ENCODE measurements around the gene SLIT3. TPM values are rescaled to one million over a fixed set of nuclear protein-coding genes. Genes with fewer than 3 reads are reported as not detected.

Gene SLIT3
- total and polyA plus RNA-seq, 2 experiments from 2014 or later: 0.59 to 0.71 TPM

GRCh38 chr5:168676501-168676900 is 624.4 kb downstream of the SLIT3 start (continued):
- no peak for TF ChIP-seq NANOG (IDR thresholded peaks at IDR 0.05; ENCODE audit: borderline replicate concordance)
- TF ChIP-seq CREB1 (CRISPR knock-in tag; IDR thresholded peaks at IDR 0.05; ENCODE audit: low read depth): no peak
- no peak for TF ChIP-seq ZNF114 (CRISPR knock-in tag; IDR thresholded peaks at IDR 0.05)
- TF ChIP-seq, protein P1, sequence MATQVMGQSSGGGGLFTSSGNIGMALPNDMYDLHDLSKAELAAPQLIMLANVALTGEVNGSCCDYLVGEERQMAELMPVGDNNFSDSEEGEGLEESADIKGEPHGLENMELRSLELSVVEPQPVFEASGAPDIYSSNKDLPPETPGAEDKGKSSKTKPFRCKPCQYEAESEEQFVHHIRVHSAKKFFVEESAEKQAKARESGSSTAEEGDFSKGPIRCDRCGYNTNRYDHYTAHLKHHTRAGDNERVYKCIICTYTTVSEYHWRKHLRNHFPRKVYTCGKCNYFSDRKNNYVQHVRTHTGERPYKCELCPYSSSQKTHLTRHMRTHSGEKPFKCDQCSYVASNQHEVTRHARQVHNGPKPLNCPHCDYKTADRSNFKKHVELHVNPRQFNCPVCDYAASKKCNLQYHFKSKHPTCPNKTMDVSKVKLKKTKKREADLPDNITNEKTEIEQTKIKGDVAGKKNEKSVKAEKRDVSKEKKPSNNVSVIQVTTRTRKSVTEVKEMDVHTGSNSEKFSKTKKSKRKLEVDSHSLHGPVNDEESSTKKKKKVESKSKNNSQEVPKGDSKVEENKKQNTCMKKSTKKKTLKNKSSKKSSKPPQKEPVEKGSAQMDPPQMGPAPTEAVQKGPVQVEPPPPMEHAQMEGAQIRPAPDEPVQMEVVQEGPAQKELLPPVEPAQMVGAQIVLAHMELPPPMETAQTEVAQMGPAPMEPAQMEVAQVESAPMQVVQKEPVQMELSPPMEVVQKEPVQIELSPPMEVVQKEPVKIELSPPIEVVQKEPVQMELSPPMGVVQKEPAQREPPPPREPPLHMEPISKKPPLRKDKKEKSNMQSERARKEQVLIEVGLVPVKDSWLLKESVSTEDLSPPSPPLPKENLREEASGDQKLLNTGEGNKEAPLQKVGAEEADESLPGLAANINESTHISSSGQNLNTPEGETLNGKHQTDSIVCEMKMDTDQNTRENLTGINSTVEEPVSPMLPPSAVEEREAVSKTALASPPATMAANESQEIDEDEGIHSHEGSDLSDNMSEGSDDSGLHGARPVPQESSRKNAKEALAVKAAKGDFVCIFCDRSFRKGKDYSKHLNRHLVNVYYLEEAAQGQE (IDR thresholded peaks at IDR 0.05; ENCODE audit: unreplicated experiment): no peak
- TF ChIP-seq JUNB (IDR thresholded peaks at IDR 0.05; ENCODE audit: unreplicated experiment): no peak
- TF ChIP-seq EZH2phosphoT487 (IDR thresholded peaks at IDR 0.05; ENCODE audit: unreplicated experiment): no peak

- Histone ChIP-seq H3K36me3 (ENCODE audit: insufficient read depth) (no peaks in the 10 kb centered on the region), H4K20me1 (replicated peaks; ENCODE audit: insufficient read depth) (no peaks in the 10 kb centered on the region), H3K4me3 (no peak overlapping the region), H3K9me2 (ENCODE audit: insufficient read depth) (no peaks in the 10 kb centered on the region), H3K4me1 (ENCODE audit: insufficient read depth) (no peaks in the 10 kb centered on the region), H3K4me2 (no peak overlapping the region), H3K27me3 (ENCODE audit: insufficient read depth) (no peaks in the 10 kb centered on the region), H3F3A (replicated peaks; ENCODE audit: low read depth) (no peaks in the 10 kb centered on the region), H2AFZ (no peak overlapping the region), H3K27ac (ENCODE audit: low read depth) (no peak overlapping the region), H3K79me2 (replicated peaks; ENCODE audit: insufficient read depth) (no peaks in the 10 kb centered on the region)
- no peaks in the 10 kb centered on the region for H3K36me3 Mint-ChIP-seq (ENCODE audit: low read depth)
- H3K4me3 Mint-ChIP-seq: no peak overlapping the region
- DNase-seq (ENCODE audit: low spot score): no peak
- H3K4me1 Mint-ChIP-seq: no peaks in the 10 kb centered on the region; the same call in 2 of the 3 replicates
- H3K9me3 Mint-ChIP-seq: no peaks in the 10 kb centered on the region
- no peak overlapping the region for H3K27ac Mint-ChIP-seq
- peaks cover 2% of the 10 kb centered on the region for H3K27me3 Mint-ChIP-seq (ENCODE audit: insufficient read depth, low read depth, poor library complexity)
- no peak for ATAC-seq
- TF ChIP-seq CTCF (conservative IDR thresholded peaks at IDR 0.05; ENCODE audit: low read depth in 2 of 2): no peak
- TF ChIP-seq, protein P2, sequence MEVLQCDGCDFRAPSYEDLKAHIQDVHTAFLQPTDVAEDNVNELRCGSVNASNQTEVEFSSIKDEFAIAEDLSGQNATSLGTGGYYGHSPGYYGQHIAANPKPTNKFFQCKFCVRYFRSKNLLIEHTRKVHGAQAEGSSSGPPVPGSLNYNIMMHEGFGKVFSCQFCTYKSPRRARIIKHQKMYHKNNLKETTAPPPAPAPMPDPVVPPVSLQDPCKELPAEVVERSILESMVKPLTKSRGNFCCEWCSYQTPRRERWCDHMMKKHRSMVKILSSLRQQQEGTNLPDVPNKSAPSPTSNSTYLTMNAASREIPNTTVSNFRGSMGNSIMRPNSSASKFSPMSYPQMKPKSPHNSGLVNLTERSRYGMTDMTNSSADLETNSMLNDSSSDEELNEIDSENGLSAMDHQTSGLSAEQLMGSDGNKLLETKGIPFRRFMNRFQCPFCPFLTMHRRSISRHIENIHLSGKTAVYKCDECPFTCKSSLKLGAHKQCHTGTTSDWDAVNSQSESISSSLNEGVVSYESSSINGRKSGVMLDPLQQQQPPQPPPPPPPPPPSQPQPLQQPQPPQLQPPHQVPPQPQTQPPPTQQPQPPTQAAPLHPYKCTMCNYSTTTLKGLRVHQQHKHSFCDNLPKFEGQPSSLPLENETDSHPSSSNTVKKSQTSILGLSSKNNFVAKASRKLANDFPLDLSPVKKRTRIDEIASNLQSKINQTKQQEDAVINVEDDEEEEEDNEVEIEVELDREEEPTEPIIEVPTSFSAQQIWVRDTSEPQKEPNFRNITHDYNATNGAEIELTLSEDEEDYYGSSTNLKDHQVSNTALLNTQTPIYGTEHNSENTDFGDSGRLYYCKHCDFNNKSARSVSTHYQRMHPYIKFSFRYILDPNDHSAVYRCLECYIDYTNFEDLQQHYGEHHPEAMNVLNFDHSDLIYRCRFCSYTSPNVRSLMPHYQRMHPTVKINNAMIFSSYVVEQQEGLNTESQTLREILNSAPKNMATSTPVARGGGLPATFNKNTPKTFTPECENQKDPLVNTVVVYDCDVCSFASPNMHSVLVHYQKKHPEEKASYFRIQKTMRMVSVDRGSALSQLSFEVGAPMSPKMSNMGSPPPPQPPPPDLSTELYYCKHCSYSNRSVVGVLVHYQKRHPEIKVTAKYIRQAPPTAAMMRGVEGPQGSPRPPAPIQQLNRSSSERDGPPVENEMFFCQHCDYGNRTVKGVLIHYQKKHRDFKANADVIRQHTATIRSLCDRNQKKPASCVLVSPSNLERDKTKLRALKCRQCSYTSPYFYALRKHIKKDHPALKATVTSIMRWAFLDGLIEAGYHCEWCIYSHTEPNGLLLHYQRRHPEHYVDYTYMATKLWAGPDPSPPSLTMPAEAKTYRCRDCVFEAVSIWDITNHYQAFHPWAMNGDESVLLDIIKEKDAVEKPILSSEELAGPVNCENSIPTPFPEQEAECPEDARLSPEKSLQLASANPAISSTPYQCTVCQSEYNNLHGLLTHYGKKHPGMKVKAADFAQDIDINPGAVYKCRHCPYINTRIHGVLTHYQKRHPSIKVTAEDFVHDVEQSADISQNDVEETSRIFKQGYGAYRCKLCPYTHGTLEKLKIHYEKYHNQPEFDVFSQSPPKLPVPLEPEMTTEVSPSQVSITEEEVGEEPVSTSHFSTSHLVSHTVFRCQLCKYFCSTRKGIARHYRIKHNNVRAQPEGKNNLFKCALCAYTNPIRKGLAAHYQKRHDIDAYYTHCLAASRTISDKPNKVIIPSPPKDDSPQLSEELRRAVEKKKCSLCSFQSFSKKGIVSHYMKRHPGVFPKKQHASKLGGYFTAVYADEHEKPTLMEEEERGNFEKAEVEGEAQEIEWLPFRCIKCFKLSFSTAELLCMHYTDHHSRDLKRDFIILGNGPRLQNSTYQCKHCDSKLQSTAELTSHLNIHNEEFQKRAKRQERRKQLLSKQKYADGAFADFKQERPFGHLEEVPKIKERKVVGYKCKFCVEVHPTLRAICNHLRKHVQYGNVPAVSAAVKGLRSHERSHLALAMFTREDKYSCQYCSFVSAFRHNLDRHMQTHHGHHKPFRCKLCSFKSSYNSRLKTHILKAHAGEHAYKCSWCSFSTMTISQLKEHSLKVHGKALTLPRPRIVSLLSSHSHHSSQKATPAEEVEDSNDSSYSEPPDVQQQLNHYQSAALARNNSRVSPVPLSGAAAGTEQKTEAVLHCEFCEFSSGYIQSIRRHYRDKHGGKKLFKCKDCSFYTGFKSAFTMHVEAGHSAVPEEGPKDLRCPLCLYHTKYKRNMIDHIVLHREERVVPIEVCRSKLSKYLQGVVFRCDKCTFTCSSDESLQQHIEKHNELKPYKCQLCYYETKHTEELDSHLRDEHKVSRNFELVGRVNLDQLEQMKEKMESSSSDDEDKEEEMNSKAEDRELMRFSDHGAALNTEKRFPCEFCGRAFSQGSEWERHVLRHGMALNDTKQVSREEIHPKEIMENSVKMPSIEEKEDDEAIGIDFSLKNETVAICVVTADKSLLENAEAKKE (CRISPR knock-in tag; IDR thresholded peaks at IDR 0.05): no peak
- TF ChIP-seq, protein P1 (IDR thresholded peaks at IDR 0.05; ENCODE audit: unreplicated experiment): no peak
- no peak for TF ChIP-seq JUNB (IDR thresholded peaks at IDR 0.05; ENCODE audit: unreplicated experiment)
- no peak for TF ChIP-seq EZH2 (IDR thresholded peaks at IDR 0.05; ENCODE audit: low read depth, unreplicated experiment)
Measured at GRCh38 chr5:168675883-168676408, 625.0 kb downstream of the SLIT3 start.

All from GM23338 (cell line).